Measurements from ENCODE around the gene ENO3.

GRCh38 chr17:4986951-4987766 lies 36.2 kb downstream of the ENO3 start, which contains the start of gene CAMTA2:
- TF ChIP-seq POLR2A (IDR thresholded peaks at IDR 0.05) (peak; percentile 89 to 91), CTCF (IDR thresholded peaks at IDR 0.05 in 4 of 5, conservative IDR thresholded peaks at IDR 0.05 in 1 of 5) (peak; percentile 80 to 96 (median 94))

Measured in gastrocnemius medialis (tissue), 4 donors.